Measurements from ENCODE around the gene ST7.

Gene ST7

GRCh38 chr7:117178600-117178999 lies 225.3 kb downstream of the ST7 start:
- no peak overlapping the region for H3K4me3 ChIP-seq (ENCODE audit: low read length)
- no peak for DNase-seq (ENCODE audit: low read depth)
- TF ChIP-seq CTCF (IDR thresholded peaks at IDR 0.05; ENCODE audit: insufficient read depth, low read depth, low read length, missing control alignments) = no peak

- TF ChIP-seq CTCF (IDR thresholded peaks at IDR 0.05; ENCODE audit: insufficient read depth, low read depth, low read length, missing control alignments) = no peak
- no peak overlapping the region for H3K4me3 ChIP-seq (ENCODE audit: low read length)
- no peak for DNase-seq (ENCODE audit: low read depth)
These were observed 226.4 kb downstream of the ST7 start for GRCh38 chr7:117179701-117180100.

- no peak overlapping the region for H3K4me3 ChIP-seq (ENCODE audit: low read length)
- DNase-seq (ENCODE audit: low read depth) = no peak
- no peak for TF ChIP-seq CTCF (IDR thresholded peaks at IDR 0.05; ENCODE audit: insufficient read depth, low read depth, low read length, missing control alignments)
These were observed 230.4 kb downstream of the ST7 start for GRCh38 chr7:117183729-117184128.

- TF ChIP-seq CTCF (IDR thresholded peaks at IDR 0.05; ENCODE audit: insufficient read depth, low read depth, low read length, missing control alignments) = no peak
- no peak overlapping the region for H3K4me3 ChIP-seq (ENCODE audit: low read length)
- no peak for DNase-seq (ENCODE audit: low read depth)
These were observed 231.1 kb downstream of the ST7 start for GRCh38 chr7:117184367-117184766.

GRCh38 chr7:117185124-117185523 lies 231.8 kb downstream of the ST7 start:
- no peak for TF ChIP-seq CTCF (IDR thresholded peaks at IDR 0.05; ENCODE audit: insufficient read depth, low read depth, low read length, missing control alignments)
- no peak for DNase-seq (ENCODE audit: low read depth)
- no peak overlapping the region for H3K4me3 ChIP-seq (ENCODE audit: low read length)

- DNase-seq (ENCODE audit: low read depth) = no peak
- H3K4me3 ChIP-seq (ENCODE audit: low read length) = no peak overlapping the region
- no peak for TF ChIP-seq CTCF (IDR thresholded peaks at IDR 0.05; ENCODE audit: insufficient read depth, low read depth, low read length, missing control alignments)
These were observed 233.1 kb downstream of the ST7 start for GRCh38 chr7:117186218-117187010.

- H3K4me3 ChIP-seq (ENCODE audit: low read length) = no peak overlapping the region
- TF ChIP-seq CTCF (IDR thresholded peaks at IDR 0.05; ENCODE audit: insufficient read depth, low read depth, low read length, missing control alignments) = no peak
- no peak for DNase-seq (ENCODE audit: low read depth)
These were observed 235.1 kb downstream of the ST7 start for GRCh38 chr7:117188376-117188775.

All from epithelial cell of esophagus (primary cell).